GM12873 (cell line): ENCODE results near the gene CXCR1.

Source experiments
- CTCF ChIP-seq: IDR thresholded peaks from 2 replicates; pipeline ENCODE4 v1.5.1; 2012; ENCODE audit warnings: low read depth, mild to moderate bottlenecking, moderate library complexity, low read length, control low read depth; ENCODE audit not compliant: insufficient read depth; ENCODE audit errors: missing control alignments

CXCR1 gene

GRCh38 chr2:218138047-218138446 is 28.7 kb downstream of the CXCR1 start:
- TF ChIP-seq CTCF = no peak

GRCh38 chr2:218137514-218137913 is 29.2 kb downstream of the CXCR1 start:
- no peak for TF ChIP-seq CTCF

- TF ChIP-seq CTCF = no peak
Observed at GRCh38 chr2:218130822-218131221, 35.9 kb downstream of the CXCR1 start.

- no peak for TF ChIP-seq CTCF
Observed at GRCh38 chr2:218130377-218130776, 36.4 kb downstream of the CXCR1 start.

GRCh38 chr2:218129458-218130135 is 37.2 kb downstream of the CXCR1 start:
- TF ChIP-seq CTCF = no peak

- TF ChIP-seq CTCF = no peak
Observed at GRCh38 chr2:218128781-218129457, 37.8 kb downstream of the CXCR1 start.

GRCh38 chr2:218127929-218128455 is 38.8 kb downstream of the CXCR1 start:
- no peak for TF ChIP-seq CTCF
